ENCODE measurements around the gene SLC22A8.
"Not testable (repeated sequence)": the region's sequence is repeated elsewhere in the genome, so short reads cannot be mapped to it uniquely, and the experiment has no call there.

Gene SLC22A8, protein sequence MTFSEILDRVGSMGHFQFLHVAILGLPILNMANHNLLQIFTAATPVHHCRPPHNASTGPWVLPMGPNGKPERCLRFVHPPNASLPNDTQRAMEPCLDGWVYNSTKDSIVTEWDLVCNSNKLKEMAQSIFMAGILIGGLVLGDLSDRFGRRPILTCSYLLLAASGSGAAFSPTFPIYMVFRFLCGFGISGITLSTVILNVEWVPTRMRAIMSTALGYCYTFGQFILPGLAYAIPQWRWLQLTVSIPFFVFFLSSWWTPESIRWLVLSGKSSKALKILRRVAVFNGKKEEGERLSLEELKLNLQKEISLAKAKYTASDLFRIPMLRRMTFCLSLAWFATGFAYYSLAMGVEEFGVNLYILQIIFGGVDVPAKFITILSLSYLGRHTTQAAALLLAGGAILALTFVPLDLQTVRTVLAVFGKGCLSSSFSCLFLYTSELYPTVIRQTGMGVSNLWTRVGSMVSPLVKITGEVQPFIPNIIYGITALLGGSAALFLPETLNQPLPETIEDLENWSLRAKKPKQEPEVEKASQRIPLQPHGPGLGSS

GRCh38 chr11:63015521-63016215 is at the start of gene SLC22A8:
SLC22A8 (minus strand) TSS chr11:63015841; CDS start chr11:63014958, 883 bp downstream.
- no peak for DNase-seq

DNA sequence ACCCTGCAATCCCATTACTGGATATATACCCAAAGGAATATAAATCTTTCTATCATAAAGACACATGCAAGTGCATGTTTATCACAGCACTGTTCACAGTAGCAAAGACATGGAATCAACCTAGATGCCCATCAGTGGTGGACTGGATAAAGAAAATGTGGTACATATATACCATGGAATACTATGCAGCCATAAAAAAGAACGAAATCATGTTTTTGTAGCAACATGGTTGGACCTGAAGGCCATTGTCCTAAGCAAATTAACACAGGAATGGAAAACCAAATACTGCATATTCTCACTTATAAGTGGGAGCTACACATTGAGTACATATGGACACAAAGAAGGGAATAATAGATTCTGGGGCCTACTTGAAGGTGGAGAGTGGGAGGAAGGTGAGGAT is 30.6 kb upstream of the SLC22A8 start:
- DNase-seq, result not testable (repeated sequence)

- DNase-seq, result no peak
Observed at GRCh38 chr11:63042596-63042995, 27.0 kb upstream of the SLC22A8 start.

DNA sequence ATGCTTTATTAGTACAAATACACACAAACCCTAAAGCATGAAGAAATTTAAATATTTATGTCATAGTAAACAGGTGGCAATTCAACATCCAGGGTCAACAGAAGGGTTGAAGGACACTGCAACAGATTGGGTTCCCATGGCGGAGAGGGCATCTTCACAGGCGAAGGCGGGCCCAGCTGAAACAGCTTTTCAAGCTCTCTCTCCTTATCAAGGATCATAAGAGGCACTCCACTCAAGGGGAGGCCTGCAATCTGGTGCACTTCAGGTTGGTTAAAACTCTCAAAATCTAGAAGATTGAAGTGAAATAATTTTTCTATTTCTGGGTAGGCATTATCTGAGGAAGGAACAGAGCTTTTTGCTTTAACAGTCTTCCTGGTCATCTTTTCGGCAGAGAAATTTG is 16.8 kb upstream of the SLC22A8 start:
- DNase-seq, result no peak

DNA sequence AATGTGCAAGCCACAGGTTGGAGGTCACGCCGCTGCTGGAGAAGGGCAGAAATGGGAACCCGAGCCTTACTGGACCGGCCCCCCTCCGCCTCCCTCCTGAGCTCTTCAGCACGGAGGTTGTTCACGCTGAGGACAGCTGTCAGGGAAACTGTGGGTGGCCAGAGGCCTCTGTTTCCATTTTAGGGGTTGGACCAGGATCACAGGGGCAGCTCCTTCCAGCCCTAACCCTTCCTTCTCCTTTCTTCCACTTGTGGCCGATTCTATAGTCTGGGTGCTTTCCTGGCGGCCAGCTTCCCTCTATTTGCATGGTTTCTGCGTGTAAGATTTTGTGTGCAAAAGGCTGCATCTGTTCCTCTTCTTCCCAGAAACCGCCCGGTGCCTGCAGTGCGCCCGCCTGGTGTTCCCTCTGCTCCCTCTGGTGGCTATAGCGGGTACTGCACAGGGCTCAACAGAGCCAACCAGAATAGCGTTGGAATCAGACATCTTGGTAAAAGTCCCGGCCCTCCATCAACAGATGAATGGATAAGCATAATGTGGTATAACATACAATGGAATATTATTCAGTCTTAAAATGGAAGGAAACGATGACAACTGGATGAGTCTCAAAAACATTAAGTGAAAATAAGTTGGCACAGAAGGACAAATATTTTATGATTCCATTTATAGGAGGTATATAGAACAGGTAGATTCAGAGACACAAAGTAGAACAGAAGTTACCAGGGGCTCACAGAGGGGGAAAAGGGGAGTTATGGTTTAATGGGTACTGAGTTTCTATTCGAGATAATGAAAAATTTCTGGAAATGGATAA is 8.4 kb upstream of the SLC22A8 start:
- peak; percentile 42 for DNase-seq

GRCh38 chr11:63023222-63023814 is 7.7 kb upstream of the SLC22A8 start:
- DNase-seq, result no peak

- no peak for DNase-seq
Observed at GRCh38 chr11:63022441-63022840, 6.8 kb upstream of the SLC22A8 start.

GRCh38 chr11:63020671-63021291 is 5.1 kb upstream of the SLC22A8 start:
- DNase-seq, result no peak

- no peak for DNase-seq
Observed at GRCh38 chr11:63019506-63019905, 3.9 kb upstream of the SLC22A8 start.

- no peak for DNase-seq
Observed at GRCh38 chr11:63017306-63017974, 1.8 kb upstream of the SLC22A8 start.

DNA sequence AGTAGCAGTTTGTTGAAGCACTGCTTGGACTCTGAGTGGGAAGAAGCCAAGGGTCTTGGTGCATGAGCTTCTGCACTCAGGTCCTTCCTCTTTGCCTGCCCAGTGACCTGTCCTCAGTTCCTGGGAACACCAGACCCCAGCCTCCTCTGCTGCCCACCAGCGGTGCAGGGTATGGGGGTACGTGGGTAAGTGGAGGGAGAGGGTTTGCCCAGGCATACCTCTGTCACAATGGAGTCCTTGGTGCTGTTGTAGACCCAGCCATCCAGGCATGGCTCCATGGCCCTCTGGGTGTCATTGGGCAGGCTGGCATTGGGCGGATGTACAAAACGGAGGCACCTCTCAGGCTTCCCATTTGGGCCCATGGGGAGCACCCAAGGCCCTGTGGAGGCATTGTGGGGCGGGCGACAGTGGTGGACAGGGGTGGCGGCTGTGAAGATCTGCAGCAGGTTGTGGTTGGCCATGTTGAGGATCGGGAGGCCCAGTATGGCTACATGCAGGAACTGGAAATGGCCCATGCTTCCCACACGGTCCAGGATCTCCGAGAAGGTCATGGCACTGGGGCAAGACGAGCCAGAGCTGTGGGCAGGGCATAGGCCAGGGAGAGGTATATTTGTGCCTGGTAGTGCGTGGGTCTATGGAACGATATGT is 1.1 kb downstream of the SLC22A8 start:
- DNase-seq, result no peak

- DNase-seq, result no peak
Observed at GRCh38 chr11:63012839-63013238, 2.8 kb downstream of the SLC22A8 start.

DNA sequence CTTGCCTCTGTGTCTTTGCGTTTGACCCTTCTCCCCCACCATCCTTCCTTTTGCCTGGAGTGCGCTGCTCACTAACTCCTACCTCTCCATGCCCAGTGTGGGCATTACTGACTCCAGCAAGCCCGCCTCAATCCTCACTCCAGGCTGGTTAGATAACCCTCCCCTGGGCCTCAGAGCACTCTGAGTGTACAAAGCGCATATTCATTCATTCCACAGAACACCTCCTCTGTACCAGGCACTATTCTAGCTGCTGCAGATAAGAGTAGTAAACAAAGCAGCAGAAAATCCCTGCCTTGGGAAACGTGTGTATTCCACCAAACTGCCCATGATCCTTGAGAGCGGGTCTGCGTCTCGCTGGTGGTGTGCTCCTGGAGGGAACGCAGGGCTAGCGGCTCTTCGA is 3.2 kb downstream of the SLC22A8 start:
- no peak for DNase-seq

DNA sequence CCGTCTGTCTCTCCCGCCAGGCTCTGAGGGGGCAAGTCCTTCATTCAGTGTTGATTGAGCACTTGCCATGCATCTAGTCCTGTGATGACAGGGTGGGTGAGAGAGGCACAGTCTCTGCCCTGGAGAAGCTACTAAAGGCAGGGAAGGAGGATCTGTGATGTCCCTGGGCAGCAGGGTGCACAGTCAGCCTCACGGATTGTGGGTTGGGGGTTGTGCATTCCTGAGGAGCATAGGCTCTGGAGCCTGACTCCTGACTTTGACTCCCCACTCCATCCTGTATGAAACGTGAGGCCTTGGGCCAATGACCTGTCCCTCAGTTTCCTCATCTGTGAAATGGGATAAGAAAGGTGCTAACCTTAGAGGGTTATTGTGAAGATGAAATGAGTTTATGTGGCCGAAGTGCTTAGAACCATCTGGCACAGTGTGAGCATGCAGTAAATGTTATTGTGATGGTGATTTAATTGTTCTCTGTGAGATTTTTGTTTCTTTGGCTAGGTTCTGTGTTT is 4.7 kb downstream of the SLC22A8 start:
- no peak for DNase-seq

DNA sequence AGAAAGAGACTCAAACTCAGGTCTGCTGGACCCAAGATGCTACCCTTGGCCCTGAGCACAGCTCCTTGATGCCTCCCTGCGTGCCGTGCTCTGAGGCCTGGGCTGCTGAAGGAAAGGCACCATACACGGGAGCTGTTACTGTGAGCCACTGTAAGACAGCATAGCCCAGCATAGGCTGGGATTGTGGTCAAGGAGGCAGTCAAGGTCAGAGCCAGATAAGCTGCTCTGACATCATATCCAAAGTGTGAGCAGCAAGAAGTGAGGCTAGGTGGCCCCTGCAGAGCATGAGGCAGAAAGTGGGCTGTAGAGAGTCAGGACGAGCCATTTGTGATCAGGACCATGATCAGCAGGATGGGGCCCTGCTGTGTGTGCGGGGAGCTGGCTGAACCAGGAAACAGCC is 7.7 kb downstream of the SLC22A8 start:
- DNase-seq, result no peak

- DNase-seq, result no peak
Observed at GRCh38 chr11:63001456-63001855, 14.2 kb downstream of the SLC22A8 start.

DNA sequence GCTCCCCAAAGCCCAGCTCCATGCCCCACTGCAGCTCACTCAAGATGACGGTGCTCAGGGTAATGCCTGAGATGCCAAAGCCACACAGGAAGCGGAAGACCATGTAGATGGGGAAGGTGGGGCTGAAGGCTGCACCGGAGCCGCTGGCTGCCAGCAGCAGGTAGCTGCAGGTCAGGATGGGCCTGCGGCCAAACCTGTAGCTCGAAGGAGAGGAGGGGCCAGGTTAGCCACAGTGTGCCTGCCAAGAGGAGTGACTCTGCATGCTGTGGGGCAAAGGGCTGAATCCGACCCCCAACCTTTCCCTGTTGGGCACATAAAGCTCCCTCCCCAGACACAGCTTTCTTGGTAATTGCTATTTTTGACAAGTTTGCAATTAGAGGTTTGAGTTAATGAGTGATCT is 16.0 kb downstream of the SLC22A8 start:
- DNase-seq, result no peak

DNA sequence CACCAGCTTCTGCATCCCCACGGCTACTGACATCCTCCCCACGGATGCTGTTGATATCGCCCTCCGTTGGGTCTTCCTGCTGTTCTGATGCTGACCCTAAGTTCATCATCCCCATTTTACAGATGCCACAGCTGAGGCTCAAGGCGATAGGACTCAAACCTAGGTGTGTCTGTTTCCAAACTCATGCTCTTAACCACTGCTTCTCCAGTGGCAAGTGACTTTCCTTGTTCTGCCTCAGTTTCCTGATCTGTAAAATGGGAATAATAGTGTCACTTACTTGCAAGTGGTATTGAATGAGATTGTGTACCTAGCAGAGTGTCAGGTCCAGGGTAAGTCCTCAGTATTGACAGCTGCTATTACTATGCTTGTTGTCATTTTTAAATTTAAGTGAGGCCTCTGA is 16.5 kb downstream of the SLC22A8 start:
- no peak for DNase-seq

DNA sequence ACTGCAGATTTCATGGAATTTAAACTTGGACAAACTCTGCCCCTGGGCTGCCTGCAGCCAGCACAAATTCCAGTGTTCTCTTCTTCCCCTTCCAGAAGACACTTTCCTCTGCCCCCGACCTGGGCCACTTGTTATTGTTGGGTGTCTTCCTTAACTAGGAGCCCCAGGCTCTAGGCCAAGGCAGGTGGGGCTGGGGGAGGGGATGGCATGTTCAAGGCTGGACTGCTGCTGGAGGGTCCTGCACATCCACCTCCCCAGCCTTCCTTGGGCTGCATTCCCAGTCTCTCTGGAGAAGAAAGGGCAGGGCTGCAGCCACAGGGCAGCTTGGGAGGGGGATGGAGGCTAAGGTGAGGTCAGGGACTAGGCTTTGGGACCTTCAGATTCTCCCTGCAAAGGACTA is 19.4 kb downstream of the SLC22A8 start:
- no peak for DNase-seq

DNA sequence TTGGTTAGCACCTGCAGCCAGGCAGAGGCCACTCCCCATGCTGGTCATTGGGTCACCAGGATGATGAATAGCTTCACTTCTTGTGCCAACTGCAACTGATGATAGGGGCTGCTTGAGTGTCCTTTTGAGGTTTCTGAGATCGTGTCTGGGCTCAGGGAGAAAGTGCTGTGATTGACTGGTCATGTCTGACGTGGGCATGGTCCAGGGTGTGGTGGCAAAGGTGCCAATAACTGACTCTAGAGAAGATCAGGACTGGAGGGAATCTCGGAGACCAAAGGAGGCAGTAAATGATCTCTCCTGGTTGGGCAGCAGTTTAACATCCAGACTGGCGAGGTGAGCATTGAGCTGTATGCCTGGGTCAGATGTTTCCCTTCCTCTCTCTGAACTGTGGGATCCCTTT is 20.9 kb downstream of the SLC22A8 start:
- DNase-seq, result no peak

DNA sequence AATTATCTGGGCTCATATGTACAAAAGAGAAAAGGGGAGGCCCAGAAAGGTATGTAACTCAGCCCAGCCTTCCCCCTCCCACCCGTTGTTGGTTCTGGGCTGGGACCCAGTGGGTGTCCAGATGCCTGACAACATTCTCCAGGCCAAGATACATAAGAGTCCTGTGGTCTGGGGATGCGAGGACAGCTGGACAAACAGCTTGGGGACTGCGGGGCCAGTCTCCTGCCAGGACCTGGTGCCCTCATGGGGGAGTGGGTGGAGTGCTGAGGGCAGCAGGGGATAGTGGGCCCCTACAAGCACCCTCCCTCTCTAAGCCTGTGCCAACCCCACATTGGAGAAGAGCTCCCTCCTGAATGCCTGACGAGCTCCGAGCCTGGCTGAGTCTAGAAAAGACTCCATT is 27.4 kb downstream of the SLC22A8 start:
- DNase-seq, result no peak
